ENCODE measurements around the gene MPPED2.

The MPPED2 gene

GRCh38 chr11:30489076-30489475 is 97.1 kb downstream of the MPPED2 start:
- no peaks in the 10 kb centered on the region for H3K27me3 ChIP-seq
- peaks cover 0 to 31% (median 24%) of the 10 kb centered on the region in 4 donors for H3K4me1 ChIP-seq
- no peaks in the 10 kb centered on the region for H3K36me3 ChIP-seq
- H3K9me3 ChIP-seq: no peaks in the 10 kb centered on the region
- H3K4me3 ChIP-seq: no peak overlapping the region
- H3K27ac ChIP-seq: peak overlapping the region in 1 of 2 donors; percentile 56
- TF ChIP-seq CTCF (IDR thresholded peaks at IDR 0.05): no peak
- intact Hi-C loops (cut with DNase I; ENCODE audit: low total_unique reads): no loop called here
- no peak for DNase-seq

GRCh38 chr11:30488304-30488998 is 97.7 kb downstream of the MPPED2 start:
- no peak for DNase-seq
- Histone ChIP-seq H3K27ac (peak overlapping the region; percentile 56 to 57), H3K4me3 (peak overlapping the region; percentile 18), H3K36me3 (no peaks in the 10 kb centered on the region), H3K4me1 (peaks cover 0 to 31% (median 24%) of the 10 kb centered on the region in 4 donors), H3K27me3 (no peaks in the 10 kb centered on the region), H3K9me3 (no peaks in the 10 kb centered on the region)
- TF ChIP-seq CTCF (IDR thresholded peaks at IDR 0.05): no peak
- intact Hi-C loops (cut with DNase I; ENCODE audit: low total_unique reads): no loop called here

DNA sequence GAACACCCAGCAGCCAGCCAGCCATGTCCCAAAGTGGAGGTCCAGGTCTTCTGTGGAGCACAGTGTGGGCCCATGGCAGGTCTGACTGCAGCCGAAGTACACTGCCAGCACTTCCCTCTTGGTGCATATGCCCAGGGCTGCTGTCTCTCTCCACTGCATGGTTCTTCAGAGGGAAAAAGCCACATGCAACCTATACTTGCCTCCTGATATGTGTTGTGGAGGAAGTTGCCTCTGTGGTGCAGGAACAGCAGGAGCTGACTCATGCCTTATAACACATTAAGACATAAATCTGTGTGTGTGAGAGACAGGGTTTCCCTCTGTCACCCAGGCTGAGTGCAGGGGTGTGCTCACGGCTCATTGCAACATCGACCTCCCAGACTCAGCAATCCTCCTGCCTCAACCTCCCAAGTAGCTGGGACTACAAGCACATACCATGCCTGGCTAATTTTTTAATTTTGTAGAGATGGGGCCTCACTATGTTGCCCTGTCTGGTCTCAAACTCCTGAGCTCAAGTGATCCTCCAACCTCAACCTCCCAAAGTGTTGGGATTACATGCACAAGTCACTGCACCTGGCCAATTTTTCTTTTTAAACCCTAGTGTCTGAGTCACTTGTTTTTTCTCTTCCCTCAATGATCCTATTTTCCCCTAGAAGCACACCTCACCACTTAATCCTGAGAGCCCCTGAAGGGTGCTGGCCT is 98.8 kb downstream of the MPPED2 start:
- TF ChIP-seq CTCF (IDR thresholded peaks at IDR 0.05): no peak
- no peaks in the 10 kb centered on the region for H3K9me3 ChIP-seq
- peak; percentile 48 to 65 for DNase-seq
- intact Hi-C loops (cut with DNase I; ENCODE audit: low total_unique reads): no loop called here
- H3K36me3 ChIP-seq: no peaks in the 10 kb centered on the region
- H3K4me1 ChIP-seq: peaks cover 0 to 37% (median 24%) of the 10 kb centered on the region in 4 donors
- no peaks in the 10 kb centered on the region for H3K27me3 ChIP-seq
- no peak overlapping the region for H3K4me3 ChIP-seq
- peak overlapping the region in 1 of 2 donors; percentile 56 for H3K27ac ChIP-seq

GRCh38 chr11:30485756-30486155 is 100.4 kb downstream of the MPPED2 start:
- Histone ChIP-seq H3K9me3 (no peaks in the 10 kb centered on the region), H3K4me1 (peaks cover 0 to 53% (median 35%) of the 10 kb centered on the region in 4 donors), H3K27me3 (no peaks in the 10 kb centered on the region), H3K4me3 (no peak overlapping the region), H3K36me3 (no peaks in the 10 kb centered on the region), H3K27ac (no peak overlapping the region)
- no peak for DNase-seq
- no peak for TF ChIP-seq CTCF (IDR thresholded peaks at IDR 0.05)
- intact Hi-C loops (cut with DNase I; ENCODE audit: low total_unique reads): no loop called here

DNA sequence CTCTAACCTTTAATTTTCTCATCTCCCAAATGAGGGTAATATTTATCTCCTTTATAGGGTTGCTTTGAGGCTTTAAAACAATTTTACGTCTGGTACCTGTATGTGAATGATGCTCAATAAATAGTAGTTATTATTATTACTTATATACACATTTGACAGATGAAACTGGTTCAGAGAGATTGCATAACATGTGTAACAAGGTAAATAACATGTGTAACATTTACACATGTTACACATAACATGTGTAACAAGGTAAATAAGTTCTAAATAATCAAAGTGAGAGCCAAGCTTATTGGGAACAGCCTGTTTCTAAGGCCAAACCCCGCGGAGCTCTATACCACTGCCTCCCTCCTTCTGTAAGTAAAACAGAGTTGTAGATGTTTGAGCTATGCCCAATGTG is 100.9 kb downstream of the MPPED2 start:
- intact Hi-C loops (cut with DNase I; ENCODE audit: low total_unique reads): no loop called here
- H3K4me1 ChIP-seq: peaks cover 0 to 58% (median 35%) of the 10 kb centered on the region in 4 donors
- no peak overlapping the region for H3K27ac ChIP-seq
- no peak for DNase-seq
- no peak for TF ChIP-seq CTCF (IDR thresholded peaks at IDR 0.05)
- no peaks in the 10 kb centered on the region for H3K27me3 ChIP-seq
- H3K9me3 ChIP-seq: no peaks in the 10 kb centered on the region
- H3K36me3 ChIP-seq: no peaks in the 10 kb centered on the region
- no peak overlapping the region for H3K4me3 ChIP-seq

Measured in tibial artery (tissue), 4 donors.